ENCODE data around the gene MFSD2A. TPM values are rescaled to one million over a fixed set of nuclear protein-coding genes. Genes with fewer than 3 reads are reported as not detected.

Gene MFSD2A
- total RNA-seq, 2 donors from 2014 or later, result 5.8 to 13.1 TPM

- no peak for TF ChIP-seq CTCF (IDR thresholded peaks at IDR 0.05)
- H3K36me3 ChIP-seq, result no peaks in the 10 kb centered on the region
- ATAC-seq (ENCODE audit: insufficient number of reproducible peaks, low FRiP score, low read depth) (no peak), DNase-seq (ENCODE audit: low spot score) (no peak)
- no peak overlapping the region for H3K27ac ChIP-seq
- H3K4me1 ChIP-seq (ENCODE audit: control insufficient read depth in 1 of 2, low read depth in 2 of 2), result no peaks in the 10 kb centered on the region
- no peaks in the 10 kb centered on the region for H3K9me3 ChIP-seq
- H3K4me3 ChIP-seq, result no peak overlapping the region
- no peaks in the 10 kb centered on the region for H3K27me3 ChIP-seq (replicated peaks; ENCODE audit: insufficient read depth)
Observed at GRCh38 chr1:39936724-39937491, 18.0 kb upstream of the MFSD2A start.

- H3K4me1 ChIP-seq (ENCODE audit: control insufficient read depth in 1 of 2, low read depth in 2 of 2), result no peaks in the 10 kb centered on the region
- H3K4me3 ChIP-seq, result no peak overlapping the region
- no peaks in the 10 kb centered on the region for H3K9me3 ChIP-seq
- no peak for TF ChIP-seq CTCF (IDR thresholded peaks at IDR 0.05)
- ATAC-seq (ENCODE audit: insufficient number of reproducible peaks, low FRiP score, low read depth) (no peak), DNase-seq (ENCODE audit: low spot score) (no peak)
- no peak overlapping the region for H3K27ac ChIP-seq
- H3K36me3 ChIP-seq, result no peaks in the 10 kb centered on the region
- H3K27me3 ChIP-seq (replicated peaks; ENCODE audit: insufficient read depth), result no peaks in the 10 kb centered on the region
Observed at GRCh38 chr1:39938856-39939255, 16.1 kb upstream of the MFSD2A start.

- no peaks in the 10 kb centered on the region for H3K27me3 ChIP-seq (replicated peaks; ENCODE audit: insufficient read depth)
- ATAC-seq (ENCODE audit: insufficient number of reproducible peaks, low FRiP score, low read depth) (no peak), DNase-seq (ENCODE audit: low spot score) (no peak)
- H3K27ac ChIP-seq, result no peak overlapping the region
- no peaks in the 10 kb centered on the region for H3K4me1 ChIP-seq (ENCODE audit: control insufficient read depth in 1 of 2, low read depth in 2 of 2)
- no peak for TF ChIP-seq CTCF (IDR thresholded peaks at IDR 0.05)
- no peaks in the 10 kb centered on the region for H3K36me3 ChIP-seq
- H3K9me3 ChIP-seq, result no peaks in the 10 kb centered on the region
- H3K4me3 ChIP-seq, result no peak overlapping the region
Observed at GRCh38 chr1:39940253-39940652, 14.7 kb upstream of the MFSD2A start.

GRCh38 chr1:39940980-39941871 is 13.7 kb upstream of the MFSD2A start:
- no peak overlapping the region for H3K4me3 ChIP-seq
- H3K36me3 ChIP-seq, result no peaks in the 10 kb centered on the region
- no peaks in the 10 kb centered on the region for H3K27me3 ChIP-seq (replicated peaks; ENCODE audit: insufficient read depth)
- no peaks in the 10 kb centered on the region for H3K4me1 ChIP-seq (ENCODE audit: control insufficient read depth in 1 of 2, low read depth in 2 of 2)
- DNase-seq (ENCODE audit: low spot score) (no peak), ATAC-seq (ENCODE audit: insufficient number of reproducible peaks, low FRiP score, low read depth) (no peak)
- no peak overlapping the region for H3K27ac ChIP-seq
- no peaks in the 10 kb centered on the region for H3K9me3 ChIP-seq
- no peak for TF ChIP-seq CTCF (IDR thresholded peaks at IDR 0.05)

All from thoracic aorta (tissue), 2 donors.